Measurements from ENCODE around the gene INTS6. TPM values are rescaled to one million over a fixed set of nuclear protein-coding genes. Genes with fewer than 3 reads are reported as not detected.

INTS6 gene
- total RNA-seq, 1 donor from 2014 or later = 36.4 TPM

DNA sequence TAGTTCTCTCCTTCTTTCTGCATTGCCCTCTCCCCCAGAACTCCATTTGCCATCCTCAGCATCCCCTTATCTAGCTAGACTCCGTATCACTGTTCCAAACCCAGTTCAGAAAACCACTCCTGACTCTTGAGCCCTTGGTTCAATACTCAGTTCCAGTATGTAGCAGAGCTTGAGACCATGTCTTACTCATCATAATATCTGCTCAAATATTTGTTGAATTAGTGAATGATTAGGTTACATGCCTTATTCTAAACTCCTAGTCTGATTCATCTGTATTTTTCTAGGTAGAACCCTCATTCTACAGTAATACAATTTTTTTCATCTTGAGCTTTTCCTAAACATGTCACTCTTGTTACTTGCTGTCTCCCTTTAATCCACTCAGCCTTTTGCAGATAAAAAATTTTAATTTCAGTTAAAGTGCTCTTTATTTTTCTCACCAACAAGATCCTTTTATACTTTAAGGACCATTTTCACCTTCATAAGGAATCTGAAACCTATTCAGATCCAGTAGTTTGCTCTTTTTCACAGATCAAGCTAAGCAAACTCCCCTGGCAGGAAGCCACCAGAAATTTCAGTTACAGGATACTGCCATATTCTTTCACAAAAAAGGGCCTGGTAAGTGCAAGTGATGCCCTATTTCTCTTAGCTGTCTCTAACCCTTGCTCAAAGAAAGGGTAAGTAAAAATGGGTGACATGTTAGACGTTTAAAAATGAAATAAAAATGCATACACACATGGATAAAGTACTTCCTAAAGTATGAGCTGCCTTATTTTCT, 23.1 kb upstream of the INTS6 start:
- TF ChIP-seq CTCF (IDR thresholded peaks at IDR 0.05) = no peak
- Mint-ChIP-seq H3K27me3 (ENCODE audit: unreplicated experiment) (peaks cover 2% of the 10 kb centered on the region), H3K4me3 (ENCODE audit: unreplicated experiment) (no peak overlapping the region), H3K27ac (ENCODE audit: unreplicated experiment) (no peak overlapping the region), H3K36me3 (ENCODE audit: unreplicated experiment) (no peaks in the 10 kb centered on the region), H3K9me3 (ENCODE audit: unreplicated experiment) (no peaks in the 10 kb centered on the region), H3K4me1 (ENCODE audit: unreplicated experiment) (no peaks in the 10 kb centered on the region)
- no peak for DNase-seq (ENCODE audit: extremely low spot score, unreplicated experiment)

GRCh38 chr13:51469790-51470189, 17.0 kb upstream of the INTS6 start:
- Mint-ChIP-seq H3K4me1 (ENCODE audit: unreplicated experiment) (no peaks in the 10 kb centered on the region), H3K27me3 (ENCODE audit: unreplicated experiment) (no peaks in the 10 kb centered on the region), H3K36me3 (ENCODE audit: unreplicated experiment) (no peaks in the 10 kb centered on the region), H3K27ac (ENCODE audit: unreplicated experiment) (no peak overlapping the region), H3K9me3 (ENCODE audit: unreplicated experiment) (no peaks in the 10 kb centered on the region), H3K4me3 (ENCODE audit: unreplicated experiment) (no peak overlapping the region)
- TF ChIP-seq CTCF (IDR thresholded peaks at IDR 0.05) = no peak
- no peak for DNase-seq (ENCODE audit: extremely low spot score, unreplicated experiment)

- no peak overlapping the region for H3K4me3 Mint-ChIP-seq (ENCODE audit: unreplicated experiment)
- DNase-seq (ENCODE audit: extremely low spot score, unreplicated experiment) = no peak
- H3K36me3 Mint-ChIP-seq (ENCODE audit: unreplicated experiment) = no peaks in the 10 kb centered on the region
- no peaks in the 10 kb centered on the region for H3K27me3 Mint-ChIP-seq (ENCODE audit: unreplicated experiment)
- H3K4me1 Mint-ChIP-seq (ENCODE audit: unreplicated experiment) = no peaks in the 10 kb centered on the region
- H3K27ac Mint-ChIP-seq (ENCODE audit: unreplicated experiment) = no peak overlapping the region
- TF ChIP-seq CTCF (IDR thresholded peaks at IDR 0.05) = no peak
- H3K9me3 Mint-ChIP-seq (ENCODE audit: unreplicated experiment) = no peaks in the 10 kb centered on the region
Measured at GRCh38 chr13:51467730-51468129, 14.9 kb upstream of the INTS6 start.

DNA sequence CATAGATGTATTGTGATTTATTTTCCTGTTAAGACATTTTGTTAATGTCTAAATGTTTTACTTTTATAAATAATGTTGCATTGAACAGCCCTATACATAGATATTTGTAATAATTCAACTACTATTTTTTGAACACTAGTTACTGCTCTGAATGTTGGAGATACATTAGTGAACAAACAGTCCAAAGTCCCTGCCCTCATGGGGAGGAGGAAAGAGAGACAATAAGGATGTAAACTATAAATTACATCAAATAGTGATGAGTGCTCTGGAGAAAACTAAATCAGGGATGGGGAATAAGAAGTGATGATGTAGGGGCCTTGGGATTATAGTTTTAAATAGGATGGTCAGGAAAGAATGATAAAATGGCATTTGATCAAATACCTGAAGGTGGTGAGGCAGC, 12.3 kb upstream of the INTS6 start:
- no peak for DNase-seq (ENCODE audit: extremely low spot score, unreplicated experiment)
- Mint-ChIP-seq H3K27me3 (ENCODE audit: unreplicated experiment) (no peaks in the 10 kb centered on the region), H3K4me3 (ENCODE audit: unreplicated experiment) (no peak overlapping the region)

More for the DNA sequence above, 12.3 kb upstream of the INTS6 start:
- peaks cover 3% of the 10 kb centered on the region for H3K36me3 Mint-ChIP-seq (ENCODE audit: unreplicated experiment)
- TF ChIP-seq CTCF (IDR thresholded peaks at IDR 0.05) = no peak
- H3K4me1 Mint-ChIP-seq (ENCODE audit: unreplicated experiment) = no peaks in the 10 kb centered on the region
- peaks cover 9% of the 10 kb centered on the region for H3K9me3 Mint-ChIP-seq (ENCODE audit: unreplicated experiment)
- no peak overlapping the region for H3K27ac Mint-ChIP-seq (ENCODE audit: unreplicated experiment)

Measured in osteocyte (in vitro differentiated cells).